ENCODE measurements around the gene AK4. TPM values are rescaled to one million over a fixed set of nuclear protein-coding genes. Genes with fewer than 3 reads are reported as not detected.

AK4 gene
- total RNA-seq, 1 experiment from 2014 or later, result 180 TPM

- H3K9me3 Mint-ChIP-seq, result no peaks in the 10 kb centered on the region
Measured at GRCh38 chr1:65216989-65217388, 69.0 kb downstream of the AK4 start.

GRCh38 chr1:65221638-65222339, 73.8 kb downstream of the AK4 start:
- ChIA-PET POLR2A (interaction anchor here (0.5 kb wide), 2 partner anchors 67 to 170 kb away, joined by 6 to 7 read pairs; no protein-coding TSS in a partner anchor), CTCF (no interaction called here)
- H3K4me3 Mint-ChIP-seq, result no peak overlapping the region
- ATAC-seq (no peak; the same call in 1 of the 2 replicates), DNase-seq (ENCODE audit: low spot score) (no peak)
- TF ChIP-seq SMAD3 (CRISPR knock-in tag; IDR thresholded peaks at IDR 0.05; ENCODE audit: borderline replicate concordance), result no peak
- no peak for TF ChIP-seq ERG (CRISPR knock-in tag; IDR thresholded peaks at IDR 0.05)
- no peak for TF ChIP-seq CDX4 (CRISPR knock-in tag; IDR thresholded peaks at IDR 0.05; ENCODE audit: borderline replicate concordance)
- TF ChIP-seq SOX15 (CRISPR knock-in tag; IDR thresholded peaks at IDR 0.05), result no peak
- no peak for TF ChIP-seq ZNF425 (CRISPR knock-in tag; conservative IDR thresholded peaks at IDR 0.05)
- no peak for TF ChIP-seq GTF2I (CRISPR knock-in tag; conservative IDR thresholded peaks at IDR 0.05)
- no peak for TF ChIP-seq JAZF1 (CRISPR knock-in tag; IDR thresholded peaks at IDR 0.05)
- no peak for TF ChIP-seq IRF2 (CRISPR knock-in tag; IDR thresholded peaks at IDR 0.05; ENCODE audit: borderline replicate concordance, low read depth)
- TF ChIP-seq TEAD1 (CRISPR knock-in tag; IDR thresholded peaks at IDR 0.05), result no peak
- TF ChIP-seq CREB1 (CRISPR knock-in tag; IDR thresholded peaks at IDR 0.05), result no peak
- no peaks in the 10 kb centered on the region for H3K27me3 Mint-ChIP-seq (ENCODE audit: low read depth)
- peaks cover 26% of the 10 kb centered on the region for H3K4me1 Mint-ChIP-seq
- H3K36me3 Mint-ChIP-seq, result peaks cover 55% of the 10 kb centered on the region
- peak overlapping the region; percentile 57; the same call in 1 of the 2 replicates for H3K27ac Mint-ChIP-seq
- no peaks in the 10 kb centered on the region for H3K9me3 Mint-ChIP-seq

More at GRCh38 chr1:65216989-65217388, 69.0 kb downstream of the AK4 start:
- Mint-ChIP-seq H3K4me3 (no peak overlapping the region), H3K27ac (peak overlapping the region; percentile 94), H3K36me3 (peaks cover 36% of the 10 kb centered on the region), H3K4me1 (peaks cover 54% of the 10 kb centered on the region), H3K27me3 (ENCODE audit: low read depth) (no peaks in the 10 kb centered on the region)
- CTCF ChIA-PET, result interaction anchor here (1.0 kb wide), 1 partner anchor 19 kb away, joined by 4 read pairs; no protein-coding TSS in a partner anchor
- POLR2A ChIA-PET, result no interaction called here
- ATAC-seq (peak; percentile 10; the same call in 1 of the 2 replicates), DNase-seq (ENCODE audit: low spot score) (no peak)
- TF ChIP-seq ETV6 (CRISPR knock-in tag; IDR thresholded peaks at IDR 0.05) (no peak), SOX15 (CRISPR knock-in tag; IDR thresholded peaks at IDR 0.05) (no peak)

- H3K9me3 Mint-ChIP-seq, result no peaks in the 10 kb centered on the region
- no peak for ATAC-seq
- ChIA-PET POLR2A (no interaction called here), CTCF (no interaction called here)
- no peak for TF ChIP-seq ZNF232 (CRISPR knock-in tag; IDR thresholded peaks at IDR 0.05)
- TF ChIP-seq NR1H2 (CRISPR knock-in tag; IDR thresholded peaks at IDR 0.05), result no peak
- no peak for TF ChIP-seq OVOL2 (CRISPR knock-in tag; IDR thresholded peaks at IDR 0.05; ENCODE audit: borderline replicate concordance)
- no peaks in the 10 kb centered on the region for H3K27me3 Mint-ChIP-seq (ENCODE audit: low read depth)
- H3K4me3 Mint-ChIP-seq, result no peak overlapping the region
- peaks cover 20% of the 10 kb centered on the region for H3K4me1 Mint-ChIP-seq
- H3K36me3 Mint-ChIP-seq, result peaks cover 55% of the 10 kb centered on the region
- DNase-seq (ENCODE audit: low spot score), result no peak
- H3K27ac Mint-ChIP-seq, result no peak overlapping the region; the same call in 1 of the 2 replicates
Measured at GRCh38 chr1:65222340-65222940, 74.4 kb downstream of the AK4 start.

- Mint-ChIP-seq H3K9me3 (no peaks in the 10 kb centered on the region), H3K4me1 (peaks cover 18% of the 10 kb centered on the region), H3K27me3 (ENCODE audit: low read depth) (no peaks in the 10 kb centered on the region), H3K4me3 (no peak overlapping the region), H3K27ac (no peak overlapping the region), H3K36me3 (peaks cover 43% of the 10 kb centered on the region)
- POLR2A ChIA-PET, result no interaction called here
- DNase-seq (ENCODE audit: low spot score), result no peak
- CTCF ChIA-PET, result no interaction called here
- no peak for ATAC-seq
- TF ChIP-seq PREB (CRISPR knock-in tag; IDR thresholded peaks at IDR 0.05; ENCODE audit: borderline replicate concordance) (no peak), ZNF425 (CRISPR knock-in tag; conservative IDR thresholded peaks at IDR 0.05) (no peak), FOXK1 (CRISPR knock-in tag; IDR thresholded peaks at IDR 0.05) (no peak), ATF6 (CRISPR knock-in tag; IDR thresholded peaks at IDR 0.05) (no peak)
Measured at GRCh38 chr1:65224681-65225091, 76.7 kb downstream of the AK4 start.
